IMR-90 (cell line): ENCODE results near the gene VIPR2. TPM values are rescaled to one million over a fixed set of nuclear protein-coding genes. Genes with fewer than 3 reads are reported as not detected.

Source experiments
- ATAC-seq: fragments of 200-7000 bp; cut with Tn5 transposase; 2 replicates; pipeline ENCODE4 v1.9.1; 2020; ENCODE audit warnings: low read depth, mild to moderate bottlenecking, moderate library complexity
- BruUV-seq: library from RNA; stranded (reverse); fragments of 400-500 nt; replicated peaks from 2 replicates; lab custom pipeline; 2021; lab: Mats Ljungman, UMichigan
- CTCF ChIA-PET: fragments of 300-600 bp; formaldehyde crosslinking; extraction: SDS; loops from one replicate; lab custom pipeline; 2021; ENCODE audit warnings: antibody characterized with exemption; lab: Yijun Ruan, JAX
- POLR2A ChIA-PET: fragments of 300-600 bp; sonication (Branson Sonifier 250); formaldehyde crosslinking; loops from one replicate; lab custom pipeline; 2022; ENCODE audit warnings: antibody characterized with exemption; ENCODE audit not compliant: unreplicated experiment; lab: Charles Lee
- DNase-seq: peaks from one replicate; pipeline ENCODE4 v3.0.0; 2013
- H2AFZ ChIP-seq: replicated peaks from 2 replicates; pipeline ENCODE3; 2013; ENCODE audit warnings: low read length, mild to moderate bottlenecking; ENCODE audit not compliant: poor library complexity
- H2AK5ac ChIP-seq: 2 replicates; pipeline ENCODE4 v1.6.1; 2013; ENCODE audit warnings: low read depth, low read length, inconsistent platforms
- H2AK9ac ChIP-seq: replicated peaks from 2 replicates; pipeline ENCODE3; 2013; ENCODE audit warnings: mild to moderate bottlenecking, low read depth, low read length, moderate library complexity; ENCODE audit not compliant: poor library complexity
- H2BK120ac ChIP-seq: 2 replicates; pipeline ENCODE4 v1.6.1; 2013; ENCODE audit warnings: low read depth, low read length, inconsistent platforms
- H2BK15ac ChIP-seq: 3 replicates; pipeline ENCODE4 v1.6.1; 2013; ENCODE audit warnings: low read depth, low read length, inconsistent platforms
- H2BK20ac ChIP-seq: 2 replicates; pipeline ENCODE4 v1.6.1; 2013; ENCODE audit warnings: low read depth, mild to moderate bottlenecking, inconsistent platforms, low read length, moderate library complexity
- H2BK5ac ChIP-seq: 2 replicates; pipeline ENCODE4 v1.6.1; 2013; ENCODE audit warnings: mild to moderate bottlenecking, low read depth, low read length, inconsistent platforms; ENCODE audit not compliant: poor library complexity, severe bottlenecking
- H3K14ac ChIP-seq: replicated peaks from 2 replicates; pipeline ENCODE4 v1.6.1; 2013; ENCODE audit warnings: low read depth, low read length, inconsistent platforms
- H3K18ac ChIP-seq: 2 replicates; pipeline ENCODE4 v1.6.1; 2013; ENCODE audit warnings: low read depth, low read length, control low read depth
- H3K23ac ChIP-seq: 2 replicates; pipeline ENCODE4 v1.6.1; 2013; ENCODE audit warnings: low read depth, low read length, inconsistent platforms
- H3K27ac ChIP-seq: 2 replicates; pipeline ENCODE4 v1.5.1; 2013; ENCODE audit warnings: mild to moderate bottlenecking, control low read depth, low read length; ENCODE audit not compliant: insufficient read depth
- H3K27me3 ChIP-seq: 2 replicates; pipeline ENCODE4 v1.6.1; 2013; ENCODE audit warnings: low read length; ENCODE audit not compliant: control insufficient read depth, insufficient read depth
- H3K36me3 ChIP-seq: 2 replicates; pipeline ENCODE4 v1.6.1; 2013; ENCODE audit warnings: low read length, mixed read lengths; ENCODE audit not compliant: control insufficient read depth, insufficient read depth
- H3K4ac ChIP-seq: 2 replicates; pipeline ENCODE4 v1.6.1; 2013; ENCODE audit warnings: low read depth, low read length, inconsistent platforms
- H3K4me1 ChIP-seq: 2 replicates; pipeline ENCODE4 v1.6.1; 2013; ENCODE audit warnings: low read length, mixed read lengths; ENCODE audit not compliant: control insufficient read depth, insufficient read depth
- H3K4me2 ChIP-seq: 2 replicates; pipeline ENCODE4 v1.6.1; 2013; ENCODE audit warnings: low read depth, mild to moderate bottlenecking, control low read depth, low read length, moderate library complexity
- H3K4me3 ChIP-seq: 2 replicates; pipeline ENCODE4 v1.5.1; 2013; ENCODE audit warnings: low read depth, mild to moderate bottlenecking, control low read depth, low read length, moderate library complexity; ENCODE audit not compliant: insufficient read depth
- H3K56ac ChIP-seq: 2 replicates; pipeline ENCODE4 v1.6.1; 2013; ENCODE audit warnings: low read length, inconsistent platforms; ENCODE audit not compliant: insufficient read depth; ENCODE audit errors: extremely low read depth
- H3K79me1 ChIP-seq, 2 experiments: 2 replicates each; pipeline ENCODE4 v1.6.1; 2013; ENCODE audit warnings: low read length in 2 of 2, inconsistent platforms in 1 of 2, low read depth in 1 of 2
- H3K9ac ChIP-seq: 2 replicates; pipeline ENCODE4 v1.6.1; 2013; ENCODE audit warnings: low read depth, low read length, control low read depth
- H3K9me1 ChIP-seq: 2 replicates; pipeline ENCODE4 v1.6.1; 2013; ENCODE audit warnings: low read length, inconsistent platforms; ENCODE audit not compliant: insufficient read depth
- H3K9me3 ChIP-seq: 2 replicates; pipeline ENCODE4 v1.6.1; 2013; ENCODE audit warnings: low read length; ENCODE audit not compliant: control insufficient read depth, insufficient read depth
- H4K20me1 ChIP-seq: 2 replicates; pipeline ENCODE4 v1.6.1; 2013; ENCODE audit warnings: low read length, inconsistent platforms; ENCODE audit not compliant: insufficient read depth
- H4K5ac ChIP-seq: 2 replicates; pipeline ENCODE4 v1.6.1; 2013; ENCODE audit warnings: mild to moderate bottlenecking, low read depth, low read length, control low read depth
- H4K8ac ChIP-seq, 2 experiments: 2 replicates each; pipeline ENCODE4 v1.6.1; 2013; ENCODE audit warnings: low read depth in 2 of 2, low read length in 2 of 2, control low read depth in 1 of 2, inconsistent platforms in 1 of 2
- H4K91ac ChIP-seq: 2 replicates; pipeline ENCODE4 v1.6.1; 2013; ENCODE audit warnings: low read depth, low read length, inconsistent platforms; ENCODE audit not compliant: insufficient read depth
- BHLHE40 ChIP-seq: fragments of 150-350 bp; IDR thresholded peaks from 2 replicates; pipeline ENCODE4 v1.6.1; 2016; ENCODE audit warnings: mild to moderate bottlenecking, low read depth, low read length
- CEBPB ChIP-seq: IDR thresholded peaks from 2 replicates; pipeline ENCODE4 v1.6.1; 2012; ENCODE audit warnings: low read depth, low read length, improper control_type of control experiment
- CHD1 ChIP-seq: IDR thresholded peaks from 2 replicates; pipeline ENCODE4 v1.6.1; 2012; ENCODE audit warnings: low read depth, low read length, improper control_type of control experiment
- CTCF ChIP-seq: conservative IDR thresholded peaks from 2 replicates; pipeline ENCODE4 v1.5.1; 2012; ENCODE audit warnings: mild to moderate bottlenecking, low read depth, low read length, improper control_type of control experiment
- FOS ChIP-seq: fragments of 150-350 bp; IDR thresholded peaks from 2 replicates; pipeline ENCODE4 v1.6.1; 2016; ENCODE audit warnings: low read depth, low read length
- MAFK ChIP-seq: IDR thresholded peaks from 2 replicates; pipeline ENCODE4 v1.6.1; 2012; ENCODE audit warnings: low read depth, low read length, improper control_type of control experiment
- MAZ ChIP-seq: IDR thresholded peaks from 2 replicates; pipeline ENCODE4 v1.6.1; 2012; ENCODE audit warnings: low read depth, mild to moderate bottlenecking, low read length, improper control_type of control experiment, moderate library complexity, borderline replicate concordance
- MXI1 ChIP-seq: IDR thresholded peaks from 2 replicates; pipeline ENCODE4 v1.6.1; 2012; ENCODE audit warnings: low read depth, mild to moderate bottlenecking, low read length, moderate library complexity, borderline replicate concordance
- NFE2L2 ChIP-seq: fragments of 150-350 bp; IDR thresholded peaks from 2 replicates; pipeline ENCODE4 v1.6.1; 2016; ENCODE audit warnings: low read depth, mild to moderate bottlenecking, low read length
- POLR2A ChIP-seq: IDR thresholded peaks from 2 replicates; pipeline ENCODE4 v1.6.1; 2012; ENCODE audit warnings: mild to moderate bottlenecking, low read depth, low read length
- RAD21 ChIP-seq: IDR thresholded peaks from 2 replicates; pipeline ENCODE4 v1.6.1; 2012; ENCODE audit warnings: low read length, improper control_type of control experiment
- RCOR1 ChIP-seq: IDR thresholded peaks from 2 replicates; pipeline ENCODE4 v1.6.1; 2012; ENCODE audit warnings: mild to moderate bottlenecking, low read length, improper control_type of control experiment; ENCODE audit not compliant: insufficient replicate concordance
- RFX5 ChIP-seq: IDR thresholded peaks from 2 replicates; pipeline ENCODE4 v1.8.0; 2012; ENCODE audit warnings: low read depth, mild to moderate bottlenecking, low read length, moderate library complexity
- SMC3 ChIP-seq: fragments of 150-350 bp; IDR thresholded peaks from 2 replicates; pipeline ENCODE4 v1.6.1; 2016; ENCODE audit warnings: low read depth, mild to moderate bottlenecking, antibody characterized with exemption, low read length, moderate library complexity
- USF2 ChIP-seq: fragments of 150-350 bp; IDR thresholded peaks from 2 replicates; pipeline ENCODE4 v1.6.1; 2017; ENCODE audit warnings: mild to moderate bottlenecking, antibody characterized with exemption, low read length, low read depth
- WGBS, 2 experiments: methylation state at CpG; one replicate each; pipeline versions ENCODE4 v1.1.5 to v1.1.7; 2013; ENCODE audit warnings: missing lambda C conversion rate in 2 of 2; ENCODE audit not compliant: insufficient read length in 1 of 2; ENCODE audit errors: extremely low coverage in 2 of 2; 5-methylcytosine and 5-hydroxymethylcytosine counted together
- dilution Hi-C: fragments of 300-500 bp; cut with HindIII; formaldehyde crosslinking; loops from one replicate; pipeline ENCODE4 v1.14.3; 2018; ENCODE audit warnings: low sequenced_read_pairs; ENCODE audit not compliant: unreplicated experiment
- in situ Hi-C: fragments of 300-500 bp; cut with MboI; formaldehyde crosslinking; loops from 3 replicates; pipeline ENCODE4 v1.14.3; 2019; ENCODE audit warnings: low sequenced_read_pairs, inconsistent platforms, mixed read lengths
- intact Hi-C: fragments of 100-400 bp; cut with micrococcal nuclease; formaldehyde crosslinking; loops from 2 replicates; pipeline ENCODE4 v1.10.0; 2022
- polyA plus RNA-seq, 3 experiments: library from polyadenylated mRNA; depleted of rRNA; stranded (reverse); fragments of >200 nt; gene quantifications; 2 replicates each; pipeline ENCODE4 v1.2.3, GENCODE V29; 2012; ENCODE audit warnings: low replicate concordance in 1 of 3
- total RNA-seq: library from RNA; depleted of rRNA; stranded (reverse); fragments of >200 nt; gene quantifications from 2 replicates; pipeline ENCODE4 v1.2.3, GENCODE V29; 2012
- TF ChIP-seq, protein P1 (sequence below): fragments of 150-350 bp; IDR thresholded peaks from 2 replicates; pipeline ENCODE4 v1.6.1; 2016; ENCODE audit warnings: low read depth, mild to moderate bottlenecking, low read length, moderate library complexity, borderline replicate concordance

Gene VIPR2
- total and polyA plus RNA-seq, 2 of the 4 experiments (the other 2 are of a cell fraction), result not detected

DNA sequence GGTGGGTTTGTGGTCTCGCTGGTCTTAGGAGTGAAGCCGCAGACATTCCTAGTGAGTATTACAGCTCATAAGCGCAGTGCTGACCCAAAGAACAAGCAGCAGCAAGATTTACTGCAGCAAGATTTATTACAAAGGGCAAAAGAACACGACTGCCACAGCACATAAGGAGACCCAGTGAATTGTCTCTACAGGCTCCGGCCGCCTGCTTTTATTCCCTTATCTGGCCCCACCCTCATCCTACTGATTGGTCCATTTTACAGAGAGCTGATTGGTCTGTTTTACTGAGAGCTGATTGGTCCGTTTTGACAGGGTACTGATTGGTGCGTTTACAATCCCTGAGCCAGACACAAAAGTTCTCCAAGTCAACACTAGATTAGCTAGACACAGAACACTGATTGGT is 82.1 kb downstream of the VIPR2 start:
- Histone ChIP-seq H2AFZ (no peak overlapping the region), H3K14ac (no peak overlapping the region), H3K4me1 (no peaks in the 10 kb centered on the region), H4K5ac (no peak overlapping the region), H3K9me1 (no peaks in the 10 kb centered on the region), H3K9me3 (peaks cover 31% of the 10 kb centered on the region), H4K8ac (no peak overlapping the region), H2AK5ac (no peak overlapping the region), H3K4ac (no peak overlapping the region), H2BK5ac (no peak overlapping the region), H2BK120ac (no peak overlapping the region), H3K18ac (no peak overlapping the region), H2BK15ac (no peak overlapping the region), H3K56ac (no peak overlapping the region), H3K4me2 (no peak overlapping the region), H3K4me3 (no peak overlapping the region), H3K23ac (no peak overlapping the region), H4K91ac (no peak overlapping the region), H2BK20ac (no peak overlapping the region), H3K27me3 (no peaks in the 10 kb centered on the region), H3K9ac (no peak overlapping the region), H2AK9ac (no peak overlapping the region), H3K79me1 (no peaks in the 10 kb centered on the region), H3K36me3 (no peaks in the 10 kb centered on the region), H3K27ac (no peak overlapping the region), H4K20me1 (no peaks in the 10 kb centered on the region)
- intact Hi-C loops (no loop called here), dilution Hi-C loops (no loop called here), in situ Hi-C loops (no loop called here)
- ChIA-PET POLR2A (no interaction called here), CTCF (no interaction called here)
- no peak for ATAC-seq
- no peak for DNase-seq
- no TSS peak for BruUV-seq
- no CpG with 5 or more reads among the region's 8 CpGs for WGBS, 2 experiments
- TF ChIP-seq BHLHE40 (no peak), RFX5 (no peak), MAFK (no peak), MAZ (no peak), MXI1 (no peak), POLR2A (no peak), CEBPB (no peak), NFE2L2 (no peak), CTCF (no peak), FOS (no peak), SMC3 (no peak), RAD21 (no peak), CHD1 (no peak), USF2 (no peak), RCOR1 (no peak)
- TF ChIP-seq, protein P1, sequence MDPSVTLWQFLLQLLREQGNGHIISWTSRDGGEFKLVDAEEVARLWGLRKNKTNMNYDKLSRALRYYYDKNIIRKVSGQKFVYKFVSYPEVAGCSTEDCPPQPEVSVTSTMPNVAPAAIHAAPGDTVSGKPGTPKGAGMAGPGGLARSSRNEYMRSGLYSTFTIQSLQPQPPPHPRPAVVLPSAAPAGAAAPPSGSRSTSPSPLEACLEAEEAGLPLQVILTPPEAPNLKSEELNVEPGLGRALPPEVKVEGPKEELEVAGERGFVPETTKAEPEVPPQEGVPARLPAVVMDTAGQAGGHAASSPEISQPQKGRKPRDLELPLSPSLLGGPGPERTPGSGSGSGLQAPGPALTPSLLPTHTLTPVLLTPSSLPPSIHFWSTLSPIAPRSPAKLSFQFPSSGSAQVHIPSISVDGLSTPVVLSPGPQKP, result no peak
